ENCODE data around the gene SORCS3. TPM values are rescaled to one million over a fixed set of nuclear protein-coding genes. Genes with fewer than 3 reads are reported as not detected.

SORCS3 gene
- total RNA-seq, 2 donors from 2014 or later, result 0.35 TPM; not detected in 1

DNA sequence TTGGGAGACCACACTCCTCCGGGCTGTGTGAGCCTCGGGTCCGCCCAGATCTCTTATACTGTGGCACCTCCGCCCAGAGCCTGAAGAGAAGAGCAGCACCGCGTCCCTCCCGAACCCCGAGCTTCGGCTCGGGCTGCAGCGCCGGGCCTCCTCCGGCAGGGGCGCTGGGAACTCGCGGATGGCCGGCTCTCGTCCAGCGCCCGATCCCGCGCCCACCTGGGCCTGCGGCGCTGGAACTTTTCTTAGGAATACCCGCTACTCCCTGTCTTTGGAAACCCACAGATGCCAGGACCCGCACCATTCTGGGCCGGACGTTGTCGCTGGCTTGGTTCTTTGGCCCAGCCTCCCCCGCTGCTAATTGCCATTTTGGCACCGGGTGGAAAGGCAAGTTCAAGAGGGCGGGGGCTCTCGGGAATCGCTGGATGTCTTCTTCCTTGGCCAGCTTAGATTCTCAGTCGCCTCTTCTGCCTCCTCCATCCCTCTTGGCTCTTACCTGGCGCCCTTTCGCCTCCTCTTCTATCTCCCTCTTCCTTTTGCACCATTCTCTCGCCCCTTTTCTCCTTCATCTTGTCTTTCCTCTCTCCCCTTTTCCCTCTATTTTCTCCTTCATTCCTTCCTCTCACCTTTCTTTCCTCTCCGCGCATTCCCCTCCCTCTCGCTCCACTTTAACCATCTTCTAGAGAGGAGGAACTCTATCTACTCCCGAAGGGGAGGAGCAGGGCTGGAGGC, 2.1 kb upstream of the SORCS3 start:
- H3K9me3 ChIP-seq (ENCODE audit: control insufficient read depth, low read length, poor library complexity, severe bottlenecking), result no peaks in the 10 kb centered on the region
- Mint-ChIP-seq H3K27ac (no peak overlapping the region), H3K4me3 (peak overlapping the region; percentile 5), H3K27me3 (peaks cover 59% of the 10 kb centered on the region), H3K36me3 (ENCODE audit: low read depth) (peaks cover 16% of the 10 kb centered on the region), H3K4me1 (peaks cover 18% of the 10 kb centered on the region)
- ATAC-seq (no peak), DNase-seq (no peak)

DNA sequence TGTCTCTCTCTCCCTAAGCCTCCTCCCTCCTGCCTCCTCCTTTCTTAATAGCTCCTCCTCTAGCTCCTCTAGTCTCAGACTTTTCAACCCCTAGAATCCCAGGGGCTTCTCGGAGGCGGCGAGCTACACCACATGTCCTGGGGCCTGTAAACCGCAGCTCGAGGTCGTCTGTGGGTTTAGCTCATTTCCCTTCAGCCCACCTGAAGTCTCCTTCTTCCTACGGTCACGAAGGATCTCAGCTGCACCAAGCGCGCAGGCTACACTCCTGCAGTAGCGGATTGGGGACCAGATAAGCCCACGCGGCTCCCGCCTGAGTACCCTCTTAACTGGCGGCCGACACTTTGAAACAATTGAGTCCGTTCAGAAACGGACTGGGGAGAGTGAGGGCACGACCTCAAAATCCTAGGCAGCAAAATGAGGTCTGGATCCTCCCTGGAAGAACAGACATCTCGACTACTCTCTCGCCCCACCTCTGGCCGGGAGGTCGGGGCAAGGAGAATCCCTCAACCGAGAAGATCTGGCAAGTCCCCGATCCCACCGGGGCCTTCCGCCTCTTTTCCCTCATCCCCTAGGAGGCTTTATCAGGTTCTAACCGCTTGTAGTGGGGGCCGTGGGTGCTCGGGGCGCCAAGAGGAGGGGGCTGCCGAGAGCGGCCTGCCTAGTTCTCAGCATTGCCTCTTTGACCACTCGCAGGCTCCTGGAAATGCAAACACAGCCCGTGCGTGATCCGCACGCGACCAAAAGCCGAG, 1.3 kb upstream of the SORCS3 start:
- no peaks in the 10 kb centered on the region for H3K9me3 ChIP-seq (ENCODE audit: control insufficient read depth, low read length, poor library complexity, severe bottlenecking)
- DNase-seq (no peak), ATAC-seq (no peak)
- peak overlapping the region; percentile 5 for H3K4me3 Mint-ChIP-seq
- H3K36me3 Mint-ChIP-seq (ENCODE audit: low read depth), result peaks cover 16% of the 10 kb centered on the region
- H3K27ac Mint-ChIP-seq, result no peak overlapping the region
- peaks cover 16% of the 10 kb centered on the region for H3K4me1 Mint-ChIP-seq
- H3K27me3 Mint-ChIP-seq, result peaks cover 63% of the 10 kb centered on the region

DNA sequence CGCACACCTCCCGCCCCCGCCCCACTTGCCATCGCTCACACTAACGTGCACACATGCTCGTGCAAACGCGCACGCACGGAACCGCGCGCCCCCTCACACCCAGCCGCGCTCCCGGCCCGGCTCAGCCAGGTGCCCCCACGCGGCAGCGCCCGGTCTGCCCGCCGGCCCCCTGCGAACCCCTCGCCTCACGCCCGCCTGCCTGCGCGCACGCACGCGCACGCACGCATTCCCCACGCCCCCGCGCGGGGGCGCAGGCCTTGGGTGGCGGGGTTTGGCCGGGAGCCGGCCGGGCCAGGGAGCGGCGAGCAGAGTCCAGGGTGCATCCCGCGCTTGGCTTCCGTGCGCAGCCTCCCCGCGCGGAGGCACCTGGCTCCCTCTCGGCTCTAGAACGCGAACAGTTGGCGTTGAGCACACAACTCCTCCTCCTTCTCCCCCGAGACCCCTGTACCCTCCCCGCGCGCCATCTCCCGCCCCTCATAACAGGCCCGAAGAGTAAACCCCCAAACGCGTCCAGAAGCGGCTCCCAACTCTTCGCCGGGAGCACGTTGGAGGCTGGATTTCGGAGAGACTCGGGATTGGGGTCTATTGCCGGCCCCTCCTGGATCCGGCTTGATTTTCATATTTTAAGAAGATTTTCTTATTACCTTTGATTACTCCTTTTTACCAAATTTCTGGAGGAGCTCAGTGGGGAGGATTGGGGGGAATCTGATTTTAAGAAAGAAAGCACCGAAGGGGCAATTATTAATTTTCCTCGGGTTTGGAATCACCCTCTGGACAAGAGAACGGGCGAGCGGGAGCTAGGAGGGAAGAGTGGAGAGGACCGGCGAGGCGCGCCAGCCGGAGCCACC, 527 bp upstream of the SORCS3 start:
- DNase-seq (no peak), ATAC-seq (no peak)
- Mint-ChIP-seq H3K4me3 (no peak overlapping the region), H3K4me1 (peaks cover 16% of the 10 kb centered on the region), H3K27ac (no peak overlapping the region), H3K27me3 (peaks cover 62% of the 10 kb centered on the region), H3K36me3 (ENCODE audit: low read depth) (peaks cover 16% of the 10 kb centered on the region)
- no peaks in the 10 kb centered on the region for H3K9me3 ChIP-seq (ENCODE audit: control insufficient read depth, low read length, poor library complexity, severe bottlenecking)

DNA sequence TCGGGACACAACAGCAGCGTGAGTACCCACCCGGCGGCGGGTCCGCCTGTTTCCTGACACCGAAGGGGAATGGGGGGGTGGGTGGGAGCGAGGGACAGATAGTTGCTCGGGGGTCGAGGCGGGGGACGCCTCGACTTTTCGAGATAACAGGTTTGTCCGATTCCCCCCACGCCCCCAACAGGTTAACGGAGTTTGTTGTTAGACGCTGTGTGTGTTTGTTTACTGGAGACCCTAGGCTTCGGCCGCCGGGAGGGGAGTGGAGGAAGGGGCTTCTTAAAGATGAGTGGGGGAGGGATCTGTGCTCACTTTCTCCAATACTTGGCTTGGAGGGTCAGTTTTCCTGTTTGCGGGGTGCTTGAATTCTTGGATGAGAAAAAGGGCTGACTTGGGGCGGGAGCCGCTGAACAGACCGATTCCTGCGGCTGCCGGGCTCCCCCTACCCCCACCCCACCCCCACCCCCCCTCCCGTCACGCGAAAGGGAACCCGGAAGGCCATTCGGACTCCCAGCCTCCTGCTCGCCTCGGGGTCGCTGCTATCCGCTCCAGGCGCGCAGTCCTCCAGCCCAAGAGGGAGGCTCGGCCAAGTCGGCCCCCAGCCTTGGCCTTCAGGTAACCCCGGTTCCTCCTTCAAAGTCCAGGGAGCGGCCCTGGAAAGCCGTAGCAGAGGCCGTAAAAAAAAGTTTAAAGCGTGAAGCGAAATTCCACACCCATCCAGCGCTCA, 1.0 kb downstream of the SORCS3 start:
- Mint-ChIP-seq H3K4me1 (peaks cover 16% of the 10 kb centered on the region), H3K27me3 (peaks cover 65% of the 10 kb centered on the region), H3K4me3 (no peak overlapping the region), H3K27ac (no peak overlapping the region), H3K36me3 (ENCODE audit: low read depth) (peaks cover 16% of the 10 kb centered on the region)
- no peak for ATAC-seq
- H3K9me3 ChIP-seq (ENCODE audit: control insufficient read depth, low read length, poor library complexity, severe bottlenecking), result no peaks in the 10 kb centered on the region
- DNase-seq, result no peak

DNA sequence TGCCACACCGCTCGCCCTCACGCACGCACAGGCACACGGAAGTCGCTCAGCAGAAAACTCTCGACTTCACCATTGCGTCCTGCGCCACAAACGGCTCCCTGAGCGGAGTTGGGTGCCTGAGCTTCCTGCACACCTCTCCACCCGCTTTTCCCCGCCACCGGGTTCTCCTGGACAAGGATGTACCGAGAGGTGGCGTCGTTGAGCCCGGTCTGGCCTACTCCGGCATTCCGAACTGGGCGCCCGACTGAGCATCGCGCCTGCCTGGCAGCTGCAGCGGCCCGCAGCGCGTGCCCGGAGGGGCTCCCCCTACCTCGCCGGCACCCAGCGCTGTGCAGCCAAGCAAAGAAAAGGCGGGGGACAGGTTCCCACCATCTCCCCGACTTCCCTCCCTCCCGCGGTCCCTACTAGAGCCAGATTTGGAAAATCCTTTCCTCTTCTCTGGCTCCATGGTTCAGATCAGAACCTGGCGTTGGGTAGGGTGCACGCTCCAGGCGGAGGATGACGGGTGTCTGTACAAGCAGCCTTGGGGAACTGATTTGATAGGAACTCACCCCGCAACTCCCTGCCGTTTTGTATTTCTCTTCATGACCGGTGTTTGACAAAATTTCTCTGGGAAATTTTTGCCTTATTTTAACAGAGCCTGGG, 1.7 kb downstream of the SORCS3 start:
- ATAC-seq, result no peak
- H3K4me3 Mint-ChIP-seq, result no peak overlapping the region
- no peak overlapping the region for H3K27ac Mint-ChIP-seq

DNA sequence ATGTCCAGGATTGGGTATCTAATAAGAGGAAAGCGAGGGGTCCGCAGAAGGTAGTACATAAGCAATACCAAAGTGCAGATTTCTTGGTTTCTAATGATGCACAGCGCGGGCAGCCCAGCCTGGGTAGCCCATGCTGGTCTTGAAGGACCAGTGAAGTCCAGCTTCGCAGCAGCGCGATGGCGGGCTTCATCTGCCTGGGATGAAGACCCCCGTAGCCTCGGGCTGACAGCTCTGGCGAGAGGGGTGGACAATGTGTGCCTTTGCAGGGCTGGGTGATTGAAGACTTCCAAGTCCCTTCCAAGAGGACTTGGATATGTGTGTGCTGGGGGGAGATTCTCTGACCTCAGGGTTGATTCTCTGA, 2.2 kb downstream of the SORCS3 start:
- Mint-ChIP-seq H3K4me3 (no peak overlapping the region), H3K36me3 (ENCODE audit: low read depth) (peaks cover 10% of the 10 kb centered on the region), H3K27me3 (peaks cover 65% of the 10 kb centered on the region), H3K4me1 (peaks cover 16% of the 10 kb centered on the region), H3K27ac (no peak overlapping the region)
- H3K9me3 ChIP-seq (ENCODE audit: control insufficient read depth, low read length, poor library complexity, severe bottlenecking), result no peaks in the 10 kb centered on the region
- ATAC-seq, result no peak
- DNase-seq, result no peak

More for the DNA sequence above, 1.7 kb downstream of the SORCS3 start:
- no peaks in the 10 kb centered on the region for H3K9me3 ChIP-seq (ENCODE audit: control insufficient read depth, low read length, poor library complexity, severe bottlenecking)
- Mint-ChIP-seq H3K27me3 (peaks cover 65% of the 10 kb centered on the region), H3K36me3 (ENCODE audit: low read depth) (peaks cover 15% of the 10 kb centered on the region), H3K4me1 (peaks cover 16% of the 10 kb centered on the region)
- no peak for DNase-seq

DNA sequence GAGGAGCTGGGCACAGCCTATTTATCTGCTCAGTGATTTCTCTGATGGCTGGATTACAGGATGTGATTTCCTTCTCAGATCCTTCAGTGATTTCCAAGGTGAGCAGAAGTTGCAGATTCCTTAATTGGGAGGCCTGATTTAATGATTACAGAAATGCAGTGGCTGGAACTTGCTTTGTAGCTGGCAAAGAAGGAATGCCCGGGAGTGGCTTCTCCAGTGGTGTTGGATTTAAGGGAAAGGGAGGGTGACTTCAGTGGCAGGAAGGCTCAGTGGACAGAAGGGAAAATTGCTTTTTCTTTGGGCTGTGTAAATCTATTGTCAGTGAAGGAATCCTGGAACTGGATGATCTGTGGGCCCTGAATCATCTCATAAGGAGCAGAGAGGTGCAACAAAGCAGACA, 5.1 kb downstream of the SORCS3 start:
- no peak overlapping the region for H3K4me3 Mint-ChIP-seq
- no peak for ATAC-seq
- H3K27ac Mint-ChIP-seq, result no peak overlapping the region
- H3K36me3 Mint-ChIP-seq (ENCODE audit: low read depth), result peaks cover 4% of the 10 kb centered on the region
- H3K4me1 Mint-ChIP-seq, result peaks cover 5% of the 10 kb centered on the region
- H3K9me3 ChIP-seq (ENCODE audit: control insufficient read depth, low read length, poor library complexity, severe bottlenecking), result no peaks in the 10 kb centered on the region
- peaks cover 77% of the 10 kb centered on the region for H3K27me3 Mint-ChIP-seq
- no peak for DNase-seq

DNA sequence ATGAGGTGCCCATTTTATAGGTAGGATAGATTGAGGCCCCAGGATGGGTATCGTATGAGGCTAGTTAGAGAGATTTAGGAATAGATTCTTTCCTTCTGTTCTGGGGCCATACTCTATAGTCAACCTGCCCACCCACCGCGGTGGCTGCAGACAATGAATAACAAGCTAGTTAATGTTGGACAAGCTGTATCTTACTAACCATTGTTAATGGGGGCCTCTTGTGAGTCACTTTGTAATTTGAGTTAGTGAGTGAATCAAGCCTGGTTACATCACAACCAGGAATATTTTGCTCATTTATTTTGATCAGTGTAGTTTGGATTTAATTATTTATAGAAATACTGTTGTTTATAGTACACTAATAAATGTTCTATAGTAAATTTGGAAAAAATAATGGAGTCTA, 7.3 kb downstream of the SORCS3 start:
- peaks cover 3% of the 10 kb centered on the region for H3K4me1 Mint-ChIP-seq
- H3K27ac Mint-ChIP-seq, result no peak overlapping the region
- no peak overlapping the region for H3K4me3 Mint-ChIP-seq
- H3K9me3 ChIP-seq (ENCODE audit: control insufficient read depth, low read length, poor library complexity, severe bottlenecking), result no peaks in the 10 kb centered on the region
- H3K27me3 Mint-ChIP-seq, result peaks cover 83% of the 10 kb centered on the region
- peaks cover 3% of the 10 kb centered on the region for H3K36me3 Mint-ChIP-seq (ENCODE audit: low read depth)
- DNase-seq (no peak), ATAC-seq (no peak)

DNA sequence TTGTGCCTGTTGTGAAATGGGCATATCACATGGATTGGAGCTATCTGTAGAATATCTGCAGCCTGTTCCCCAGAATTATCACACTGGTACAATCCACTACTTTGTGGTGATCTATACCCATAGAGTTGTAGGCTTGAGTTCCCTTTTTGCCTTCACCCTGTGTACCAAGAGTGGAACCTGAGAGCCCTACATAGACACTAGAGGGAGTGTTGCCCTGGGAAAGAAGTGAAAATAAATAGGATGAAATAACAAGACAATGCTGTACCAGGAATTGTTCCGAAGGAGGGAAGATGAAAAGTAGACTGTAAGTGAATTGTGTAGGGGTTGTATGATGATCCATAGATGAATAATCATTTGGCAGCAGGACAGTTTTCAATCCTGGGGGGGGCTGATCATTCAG, 9.0 kb downstream of the SORCS3 start:
- Mint-ChIP-seq H3K36me3 (ENCODE audit: low read depth) (no peaks in the 10 kb centered on the region), H3K4me1 (no peaks in the 10 kb centered on the region), H3K4me3 (no peak overlapping the region), H3K27ac (no peak overlapping the region), H3K27me3 (peaks cover 77% of the 10 kb centered on the region)
- DNase-seq (no peak), ATAC-seq (no peak)
- no peaks in the 10 kb centered on the region for H3K9me3 ChIP-seq (ENCODE audit: control insufficient read depth, low read length, poor library complexity, severe bottlenecking)

DNA sequence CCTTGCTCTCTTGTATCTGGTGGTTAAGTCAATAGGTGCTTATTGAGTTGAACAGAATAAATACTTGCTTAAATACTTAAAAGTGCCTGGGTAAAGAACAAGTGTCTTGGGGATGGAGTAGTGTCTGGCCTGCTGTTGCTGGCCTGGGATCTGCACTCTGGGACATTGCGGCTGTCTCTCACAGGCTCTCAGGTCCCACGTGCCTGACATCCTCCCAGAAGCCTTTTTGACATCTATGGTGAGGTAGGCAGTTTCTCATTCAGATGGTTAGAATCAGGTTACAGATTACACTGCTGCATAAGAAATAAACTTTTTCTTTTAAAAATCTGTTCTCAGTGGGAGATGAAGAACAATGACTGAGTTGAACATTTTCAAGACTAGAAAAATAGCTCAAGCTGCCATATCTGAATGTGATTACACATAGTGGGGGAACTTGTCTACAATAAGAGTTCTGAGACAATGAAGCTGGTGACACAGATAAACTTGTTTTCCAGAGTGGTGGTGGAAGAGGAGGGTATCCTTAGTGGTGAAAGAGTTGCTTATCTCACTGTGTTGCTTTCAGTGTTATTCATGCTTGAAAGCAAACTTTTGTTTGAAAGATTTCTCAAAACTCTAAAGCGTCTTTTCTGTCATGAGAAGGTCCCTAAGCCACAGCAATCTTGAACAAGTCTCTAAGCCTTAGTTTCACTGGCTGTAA, 9.7 kb downstream of the SORCS3 start:
- DNase-seq (no peak), ATAC-seq (no peak)
- Mint-ChIP-seq H3K27me3 (peaks cover 71% of the 10 kb centered on the region), H3K4me1 (no peaks in the 10 kb centered on the region), H3K36me3 (ENCODE audit: low read depth) (no peaks in the 10 kb centered on the region), H3K27ac (no peak overlapping the region), H3K4me3 (no peak overlapping the region)
- no peaks in the 10 kb centered on the region for H3K9me3 ChIP-seq (ENCODE audit: control insufficient read depth, low read length, poor library complexity, severe bottlenecking)

DNA sequence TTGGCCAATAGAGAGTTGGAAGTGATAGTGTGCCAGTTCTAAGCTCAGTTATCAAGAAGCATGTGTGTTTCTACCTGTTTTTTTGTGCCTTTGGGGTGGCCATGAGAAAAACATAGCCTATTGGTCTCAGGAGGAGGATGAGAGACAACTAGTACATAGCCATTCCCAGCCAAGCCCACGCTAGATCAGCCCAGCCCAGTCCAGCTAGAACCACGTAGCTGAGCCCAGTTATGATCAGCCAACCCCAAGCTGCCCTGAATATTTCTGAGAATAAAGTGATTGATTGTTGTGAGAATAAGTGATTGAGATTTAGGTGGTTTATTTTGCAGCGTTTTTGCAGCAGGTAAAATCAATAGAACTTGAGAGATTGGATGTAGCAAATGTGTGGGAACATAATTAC, 15.9 kb downstream of the SORCS3 start:
- H3K9me3 ChIP-seq (ENCODE audit: control insufficient read depth, low read length, poor library complexity, severe bottlenecking), result no peaks in the 10 kb centered on the region
- Mint-ChIP-seq H3K4me3 (no peak overlapping the region), H3K4me1 (no peaks in the 10 kb centered on the region), H3K27ac (no peak overlapping the region), H3K36me3 (ENCODE audit: low read depth) (peaks cover 2% of the 10 kb centered on the region), H3K27me3 (peaks cover 56% of the 10 kb centered on the region)
- ATAC-seq, result no peak
- no peak for DNase-seq

DNA sequence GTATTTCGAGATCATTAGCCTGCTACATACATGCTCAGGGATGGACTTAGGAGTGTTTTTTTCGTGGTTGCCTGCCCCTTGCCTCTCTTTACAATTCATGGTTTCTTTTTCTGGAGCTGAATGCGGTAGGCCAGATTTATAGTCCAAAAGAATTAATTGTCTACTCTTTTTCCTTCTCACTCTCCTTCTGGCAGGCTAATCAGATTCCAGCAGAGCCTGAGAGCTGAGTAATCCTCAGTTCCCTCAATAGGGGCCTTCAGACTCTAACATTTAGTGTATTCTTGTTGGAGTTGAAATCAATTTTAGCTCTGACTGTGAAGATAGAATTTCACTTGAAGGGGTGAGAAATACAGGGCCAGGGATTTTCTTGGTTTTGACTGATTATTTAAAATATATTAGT, 16.4 kb downstream of the SORCS3 start:
- Mint-ChIP-seq H3K4me1 (no peaks in the 10 kb centered on the region), H3K36me3 (ENCODE audit: low read depth) (peaks cover 2% of the 10 kb centered on the region), H3K27me3 (peaks cover 56% of the 10 kb centered on the region), H3K27ac (no peak overlapping the region), H3K4me3 (no peak overlapping the region)
- DNase-seq (no peak), ATAC-seq (no peak)
- H3K9me3 ChIP-seq (ENCODE audit: control insufficient read depth, low read length, poor library complexity, severe bottlenecking), result no peaks in the 10 kb centered on the region

Measured in T-helper 17 cell (primary cell).